Midbrain (tissue), 1 donor: ENCODE data around the gene WWOX.

Experiments
- DNase-seq: peaks from one replicate; lab custom pipeline; 2025; lab: John Stamatoyannopoulos, UW

WWOX gene

DNA sequence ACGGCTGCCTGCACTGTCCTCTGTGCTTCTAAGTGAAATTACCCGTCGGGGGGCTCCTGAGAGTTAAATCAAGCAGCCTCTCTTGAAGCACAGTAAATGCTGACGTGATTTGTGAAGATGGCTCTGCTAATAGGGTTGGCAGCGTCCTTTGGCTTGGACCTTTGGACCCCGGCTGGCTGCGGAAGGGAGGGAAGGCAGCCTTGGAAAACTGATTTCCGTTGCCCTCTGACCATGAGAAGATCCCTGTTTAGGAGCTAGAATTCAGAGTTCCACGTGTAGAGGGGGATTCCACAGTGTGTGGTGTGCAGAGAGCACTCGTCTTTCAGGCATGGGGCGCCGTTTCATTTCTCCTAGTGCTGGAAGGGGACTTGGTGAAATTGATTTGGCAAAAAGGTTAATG, 640.8 kb downstream of the WWOX start:
- no peak for DNase-seq

DNA sequence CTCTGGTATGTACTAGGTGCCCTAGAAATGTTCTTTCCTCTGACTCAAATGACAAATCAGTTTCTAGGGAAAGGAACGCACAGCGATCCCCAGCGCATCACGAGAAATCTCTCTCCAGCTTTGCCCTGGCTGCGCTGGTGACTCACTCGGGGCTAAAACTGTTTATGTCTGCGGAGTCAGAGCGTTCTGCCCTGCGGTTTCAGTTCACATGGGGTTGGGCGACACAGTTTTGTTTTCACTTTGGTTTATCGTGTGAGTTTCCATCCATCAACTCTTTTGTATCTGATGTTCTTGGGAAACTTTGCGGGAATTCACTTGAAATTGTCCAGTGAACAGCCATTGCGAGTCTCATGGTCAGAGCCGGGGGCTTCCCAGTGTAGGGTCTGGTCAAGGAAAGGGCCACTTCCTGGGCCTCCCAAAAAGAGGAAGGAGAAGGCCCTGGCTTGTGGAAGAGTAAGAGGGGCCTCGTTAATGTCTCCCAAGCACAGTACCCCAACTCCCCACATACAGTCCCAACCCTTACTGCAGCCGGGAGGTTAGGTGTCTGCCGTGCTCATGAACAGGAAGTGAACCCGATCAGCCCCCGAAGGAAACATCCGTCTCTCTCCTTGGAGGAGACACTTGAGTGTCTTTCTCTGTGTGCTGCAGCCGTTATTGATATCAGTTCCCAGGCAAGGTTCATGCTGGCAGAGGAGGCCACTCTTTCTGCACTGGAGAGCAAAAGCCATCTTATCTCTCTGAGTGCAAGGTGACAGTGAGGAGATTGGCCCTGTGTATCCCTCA, 643.2 kb downstream of the WWOX start:
- DNase-seq, result no peak

DNA sequence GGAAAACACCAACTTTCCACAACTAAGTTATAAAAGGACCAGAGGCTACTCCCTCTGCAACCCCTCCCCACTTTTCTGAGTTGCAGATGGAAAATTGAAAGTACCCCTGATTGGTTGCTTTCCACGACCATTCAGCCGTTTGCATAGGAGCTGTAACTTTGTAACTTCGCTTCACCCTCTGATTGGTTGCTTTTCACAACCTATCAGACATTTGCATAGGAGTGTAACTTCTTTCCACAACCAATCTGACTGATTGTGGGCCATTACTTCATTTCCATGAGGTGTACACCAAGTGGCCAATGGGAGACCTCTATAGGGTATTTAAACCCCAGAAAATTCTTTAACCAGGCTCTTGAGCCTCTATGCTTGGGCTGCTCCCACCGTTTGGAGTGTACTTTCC, 644.1 kb downstream of the WWOX start:
- no peak for DNase-seq

- DNase-seq, result no peak
Observed at GRCh38 chr16:78744099-78744498, 644.6 kb downstream of the WWOX start.

- DNase-seq, result no peak
Observed at GRCh38 chr16:78744796-78745107, 645.3 kb downstream of the WWOX start.

DNA sequence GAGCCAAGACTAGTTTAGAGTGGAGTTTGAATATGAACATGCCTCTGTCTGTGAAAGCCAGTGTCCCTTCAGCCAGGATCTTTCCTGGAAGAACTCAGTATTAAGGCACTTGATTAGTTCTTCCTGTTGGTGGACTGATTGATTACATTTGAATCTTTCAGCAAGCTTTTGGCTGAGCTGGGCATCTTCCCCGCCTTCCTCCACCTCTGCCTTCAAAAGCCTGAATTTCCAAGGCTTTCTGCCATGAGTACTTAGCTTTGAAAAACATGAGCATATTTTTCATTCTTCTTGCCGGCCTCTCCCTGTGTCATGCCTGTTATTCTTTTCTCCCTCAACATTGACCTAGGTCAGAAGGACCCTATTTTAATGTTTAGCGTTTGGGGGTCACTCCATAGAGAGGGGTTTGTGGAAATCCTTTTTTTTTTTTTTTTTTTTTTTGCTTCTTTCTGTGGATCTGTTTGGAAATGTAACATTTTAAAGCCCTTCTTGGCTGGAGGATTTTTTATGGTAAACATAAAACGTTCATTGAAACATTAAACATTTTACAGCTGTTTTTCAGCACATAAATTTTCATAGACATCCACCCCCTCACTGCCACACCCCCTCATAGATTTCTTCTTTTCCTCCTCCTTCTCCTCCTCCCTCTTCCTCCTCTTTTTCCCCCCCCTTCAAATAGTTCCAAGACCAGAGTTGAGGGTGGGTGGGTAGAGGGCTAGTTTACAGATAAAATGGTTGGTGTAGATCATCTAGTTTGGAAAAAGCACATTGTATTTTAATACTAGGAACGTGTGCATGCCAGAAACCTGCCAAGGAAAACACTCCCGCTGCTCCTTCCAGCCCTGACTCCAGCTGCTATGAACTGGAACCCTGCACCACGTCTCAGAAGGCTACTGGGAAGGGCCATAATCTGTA, 645.9 kb downstream of the WWOX start:
- DNase-seq, result no peak

- no peak for DNase-seq
Observed at GRCh38 chr16:78746718-78747117, 647.3 kb downstream of the WWOX start.

- no peak for DNase-seq
Observed at GRCh38 chr16:78748220-78748929, 648.9 kb downstream of the WWOX start.

DNA sequence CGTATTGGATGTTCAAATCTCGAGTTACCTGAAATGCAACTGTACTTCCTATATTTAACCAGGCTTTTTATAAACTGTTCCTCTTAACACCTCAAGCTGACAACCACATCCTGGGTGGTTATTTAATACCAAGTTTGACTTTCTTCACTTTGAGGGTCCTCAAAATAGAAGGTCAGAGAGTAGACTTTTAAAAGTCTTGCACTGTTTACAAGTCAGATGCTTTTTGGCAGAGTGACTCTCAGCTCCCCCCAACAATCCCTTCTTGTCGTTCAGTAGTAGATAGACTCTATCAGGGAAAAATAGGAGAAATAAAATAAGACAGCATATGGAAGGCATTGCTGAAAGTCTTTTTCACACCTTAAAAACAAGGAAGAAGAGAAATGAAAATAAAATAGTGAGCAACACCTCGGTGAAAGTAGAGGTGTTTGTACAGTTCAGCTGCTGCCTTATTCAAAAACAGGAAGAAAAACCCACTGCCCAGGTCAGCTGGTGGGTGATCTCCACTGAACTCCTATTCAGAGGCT, 650.4 kb downstream of the WWOX start:
- no peak for DNase-seq

DNA sequence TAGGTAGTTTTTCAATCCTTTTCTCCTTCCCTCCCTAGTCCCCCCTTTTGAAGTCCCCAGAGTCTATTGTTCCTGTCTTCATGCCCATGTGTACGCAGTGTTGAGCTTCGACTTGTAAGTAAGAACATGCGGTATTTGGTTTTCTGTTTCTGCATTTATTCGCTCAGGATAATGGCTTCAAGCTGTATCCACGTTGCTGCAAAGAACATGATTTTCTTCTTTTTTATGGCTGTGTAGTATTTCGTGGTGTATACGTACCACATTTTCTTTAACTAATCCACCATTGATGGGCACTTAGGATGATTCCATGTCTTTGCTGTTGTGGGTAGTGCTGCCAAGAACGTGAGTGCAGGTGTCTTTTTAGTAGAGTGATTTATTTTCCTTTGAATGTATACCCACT, 651.2 kb downstream of the WWOX start:
- DNase-seq, result no peak

GRCh38 chr16:78751601-78752000, 652.1 kb downstream of the WWOX start:
- no peak for DNase-seq

- DNase-seq, result no peak
Observed at GRCh38 chr16:78754713-78755112, 655.3 kb downstream of the WWOX start.

GRCh38 chr16:78755751-78756661, 656.6 kb downstream of the WWOX start:
- no peak for DNase-seq

- no peak for DNase-seq
Observed at GRCh38 chr16:78759596-78759995, 660.1 kb downstream of the WWOX start.

DNA sequence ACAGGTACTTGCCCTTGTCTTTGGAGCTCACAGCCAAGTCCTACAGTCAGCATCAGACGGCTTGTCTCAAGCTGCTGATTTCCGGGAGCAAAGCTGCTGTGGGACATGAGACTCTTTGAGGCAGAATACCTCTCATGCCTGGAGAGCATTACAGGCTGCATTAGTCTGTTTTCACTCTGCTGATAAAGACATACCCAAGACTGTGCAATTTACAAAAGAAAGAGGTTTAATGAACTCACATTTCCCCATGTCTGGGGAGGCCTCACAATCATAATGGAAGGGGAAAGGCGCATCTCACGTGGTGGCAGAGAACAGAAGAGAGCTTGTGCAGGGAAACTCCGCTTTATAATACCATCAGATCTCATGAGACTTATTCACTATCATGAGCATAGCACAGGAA, 661.2 kb downstream of the WWOX start:
- DNase-seq, result no peak

DNA sequence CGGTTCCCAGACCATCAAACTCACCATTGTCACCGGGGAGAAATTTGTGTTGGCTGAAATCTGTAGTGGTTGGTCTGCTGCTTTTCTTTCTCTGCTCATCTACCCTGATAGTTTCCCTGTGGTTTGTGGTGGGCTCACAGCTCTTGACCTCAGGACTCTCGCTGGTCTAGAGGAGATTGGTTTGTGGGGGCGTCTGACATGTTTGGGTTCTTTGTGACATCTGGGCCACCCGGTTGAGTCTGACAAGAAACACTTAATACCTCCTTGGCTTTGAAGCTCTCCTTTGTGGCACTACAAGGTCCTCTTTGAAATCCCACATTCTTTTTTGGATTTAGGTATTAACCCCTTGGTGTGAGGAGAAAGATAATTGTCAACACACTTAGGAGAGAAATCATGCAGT, 662.0 kb downstream of the WWOX start:
- DNase-seq, result no peak

GRCh38 chr16:78762222-78762621, 662.8 kb downstream of the WWOX start:
- DNase-seq, result no peak

GRCh38 chr16:78763821-78764440, 664.5 kb downstream of the WWOX start:
- no peak for DNase-seq

DNA sequence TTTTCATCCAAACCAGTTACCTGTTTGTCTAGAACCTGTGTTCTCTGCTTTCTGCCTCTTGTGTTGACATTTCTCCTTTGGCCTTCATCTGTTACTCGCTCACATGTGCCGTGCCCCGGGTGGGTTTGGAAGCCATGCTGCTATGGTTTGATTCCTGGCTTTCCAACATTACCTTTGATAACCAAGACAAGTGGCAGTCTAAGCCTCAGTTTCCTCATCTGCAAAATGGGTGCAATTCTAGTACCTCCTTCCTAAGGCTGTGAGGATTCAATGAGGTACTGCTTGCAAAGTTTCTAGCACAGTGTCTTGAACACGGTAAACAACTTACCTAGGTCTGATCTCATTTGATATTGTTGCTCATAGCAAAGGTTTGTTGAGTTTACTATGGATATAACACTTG, 665.0 kb downstream of the WWOX start:
- no peak for DNase-seq

GRCh38 chr16:78768226-78768625, 668.8 kb downstream of the WWOX start:
- DNase-seq, result no peak

DNA sequence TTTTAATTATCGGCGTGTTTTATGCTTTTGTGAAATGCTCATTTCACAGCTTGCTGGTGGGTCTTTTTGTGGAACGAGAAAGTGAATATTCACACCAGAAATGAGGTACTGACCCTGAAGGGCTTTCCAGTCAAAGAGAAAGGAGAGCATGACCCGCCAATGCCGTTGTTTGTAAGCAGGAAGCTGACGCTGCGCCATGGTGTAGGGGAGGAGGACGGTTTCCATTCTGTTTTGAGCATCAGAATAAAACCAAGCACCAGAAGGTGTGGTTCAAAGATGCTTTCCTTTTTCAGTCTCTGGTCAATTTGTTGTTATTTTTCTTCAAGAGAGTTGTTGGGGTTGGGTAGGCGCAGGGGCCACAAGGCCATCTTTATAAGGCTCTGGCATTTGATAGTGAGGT, 669.3 kb downstream of the WWOX start:
- no peak for DNase-seq
